Body of pancreas (tissue), 4 donors: Measurements from ENCODE around the gene ABCC9.

Experiments used
- CTCF ChIP-seq, 7 experiments: fragments of 450-650 bp in 4 of 7; fragments of 200-600 bp in 3 of 7; sonication (generic) in 3 of 7; IDR thresholded peaks; one replicate each; pipeline ENCODE4 v1.5.1; 2016 to 2019; ENCODE audit warnings: antibody characterized with exemption in 7 of 7
- POLR2A ChIP-seq, 3 donors: fragments of 450-650 bp; IDR thresholded peaks; one replicate each; pipeline ENCODE4 v1.6.1; 2016; ENCODE audit warnings: antibody characterized with exemption in 3 of 3, mild to moderate bottlenecking in 2 of 3

- TF ChIP-seq CTCF (IDR thresholded peaks at IDR 0.05), result no peak
- no peak for TF ChIP-seq POLR2A (IDR thresholded peaks at IDR 0.05)
Observed at GRCh38 chr12:21918456-21918855, 22.8 kb downstream of the ABCC9 start.
